ENCODE data around the gene LYST.
"Not testable (repeated sequence)": the region's sequence is repeated elsewhere in the genome, so short reads cannot be mapped to it uniquely, and the experiment has no call there.

Gene LYST

GRCh38 chr1:235758931-235759330 is 107.8 kb downstream of the LYST start:
- H3K4me3 ChIP-seq (ENCODE audit: low read depth, low read length), result no peak overlapping the region
- TF ChIP-seq CTCF (IDR thresholded peaks at IDR 0.05; ENCODE audit: low read depth, low read length, missing control alignments), result no peak
- no peak for DNase-seq (ENCODE audit: low read depth)

- no peak for DNase-seq (ENCODE audit: low read depth)
- no peak for TF ChIP-seq CTCF (IDR thresholded peaks at IDR 0.05; ENCODE audit: low read depth, low read length, missing control alignments)
- no peak overlapping the region for H3K4me3 ChIP-seq (ENCODE audit: low read depth, low read length)
Measured at GRCh38 chr1:235757587-235758096, 109.1 kb downstream of the LYST start.

- not testable (repeated sequence) for H3K4me3 ChIP-seq (ENCODE audit: low read depth, low read length); DNase-seq (ENCODE audit: low read depth)
Measured at GRCh38 chr1:235754186-235754585, 112.5 kb downstream of the LYST start.

- no peak for DNase-seq (ENCODE audit: low read depth)
- TF ChIP-seq CTCF (IDR thresholded peaks at IDR 0.05; ENCODE audit: low read depth, low read length, missing control alignments), result no peak
- no peak overlapping the region for H3K4me3 ChIP-seq (ENCODE audit: low read depth, low read length)
Measured at GRCh38 chr1:235749755-235750300, 116.9 kb downstream of the LYST start.

GRCh38 chr1:235748747-235749146 is 118.0 kb downstream of the LYST start:
- TF ChIP-seq CTCF (IDR thresholded peaks at IDR 0.05; ENCODE audit: low read depth, low read length, missing control alignments), result no peak
- no peak for DNase-seq (ENCODE audit: low read depth)
- H3K4me3 ChIP-seq (ENCODE audit: low read depth, low read length), result no peak overlapping the region

- H3K4me3 ChIP-seq (ENCODE audit: low read depth, low read length), result no peak overlapping the region
- no peak for TF ChIP-seq CTCF (IDR thresholded peaks at IDR 0.05; ENCODE audit: low read depth, low read length, missing control alignments)
- DNase-seq (ENCODE audit: low read depth), result no peak
Measured at GRCh38 chr1:235746245-235746644, 120.5 kb downstream of the LYST start.

- no peak overlapping the region for H3K4me3 ChIP-seq (ENCODE audit: low read depth, low read length)
- no peak for DNase-seq (ENCODE audit: low read depth)
- no peak for TF ChIP-seq CTCF (IDR thresholded peaks at IDR 0.05; ENCODE audit: low read depth, low read length, missing control alignments)
Measured at GRCh38 chr1:235745503-235746136, 121.1 kb downstream of the LYST start.
